GM03348 (cell line): ENCODE measurements around the gene CCSER1.
"Not testable (repeated sequence)": the region's sequence is repeated elsewhere in the genome, so short reads cannot be mapped to it uniquely, and the experiment has no call there.

ENCODE experiments used
- DNase-seq: peaks from one replicate; pipeline ENCODE4 v3.0.0; 2012; ENCODE audit warnings: low spot score

The CCSER1 gene

DNA sequence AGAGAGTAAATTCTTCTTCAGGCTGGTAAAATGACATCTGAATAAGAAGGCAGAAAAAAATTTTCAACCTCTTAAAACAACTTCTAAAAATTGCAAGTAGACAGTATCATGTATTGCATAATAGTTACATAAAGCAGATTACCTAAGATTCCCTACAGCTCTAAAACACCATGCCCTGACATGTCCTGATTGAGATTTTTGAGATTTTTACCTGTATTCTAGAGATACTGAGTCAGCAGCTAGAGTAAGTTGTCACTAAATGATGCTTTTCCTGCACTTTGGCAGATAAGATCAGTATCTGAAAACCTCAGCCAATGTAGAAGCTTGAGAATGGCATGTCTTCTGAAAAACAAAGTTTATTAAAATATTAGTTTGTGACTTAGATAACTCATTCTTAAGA lies 713.6 kb downstream of the CCSER1 start:
- no peak for DNase-seq

DNA sequence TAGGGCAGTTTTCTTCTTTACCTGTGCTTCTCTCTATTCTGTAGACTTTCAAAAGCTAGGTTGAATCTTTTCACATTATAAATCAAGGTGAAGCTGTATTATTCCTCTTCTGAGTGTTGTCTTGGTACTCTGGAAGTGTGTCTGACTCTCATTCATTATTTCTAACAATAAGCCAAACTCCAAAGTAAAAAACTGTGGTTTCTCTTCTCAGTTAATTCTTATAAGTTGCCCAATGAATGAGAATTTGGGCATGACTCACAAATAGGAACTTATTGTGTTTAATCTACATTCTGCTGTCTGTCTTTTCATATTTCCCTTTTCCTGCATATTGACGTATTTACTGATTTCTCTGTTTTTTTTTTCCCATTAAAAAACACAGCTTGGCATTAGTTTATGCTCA lies 714.5 kb downstream of the CCSER1 start:
- no peak for DNase-seq

GRCh38 chr4:90842960-90843359 lies 715.8 kb downstream of the CCSER1 start:
- DNase-seq, result no peak

DNA sequence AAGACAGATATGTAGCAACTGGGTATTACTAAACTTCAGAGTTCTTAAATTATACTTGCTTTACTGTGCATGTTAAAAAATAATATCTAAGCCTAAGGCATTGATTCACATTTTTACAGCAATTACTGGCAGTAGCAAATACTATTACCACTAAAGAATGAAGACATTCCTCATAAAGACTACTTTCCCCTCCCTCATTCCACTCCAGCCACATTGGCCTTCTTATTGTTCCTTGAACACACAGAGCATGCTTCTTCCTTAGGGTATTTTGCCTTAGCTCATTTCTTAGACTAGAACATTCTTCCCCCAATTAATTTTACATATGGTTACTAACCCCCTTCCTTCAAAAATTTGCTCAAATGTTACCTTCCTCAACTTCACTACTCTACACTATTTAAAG lies 717.0 kb downstream of the CCSER1 start:
- no peak for DNase-seq

DNA sequence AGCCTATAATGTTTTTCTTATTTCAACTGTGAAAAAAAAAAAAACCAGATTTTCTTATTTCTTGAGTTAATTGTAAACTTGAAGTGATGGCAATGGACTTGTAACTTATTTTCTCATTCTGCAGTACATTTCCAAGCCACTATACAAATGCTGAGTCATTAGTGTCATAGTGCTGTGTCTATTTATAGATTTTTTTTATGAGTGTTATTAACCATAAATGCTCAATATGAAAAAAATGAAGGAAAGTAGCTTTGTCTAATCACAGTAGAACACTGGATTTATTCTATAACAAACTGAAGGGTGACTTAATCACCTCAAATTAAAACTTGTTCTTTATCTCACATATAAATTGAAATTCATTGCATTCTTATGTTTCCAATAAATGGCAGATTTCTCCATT lies 718.6 kb downstream of the CCSER1 start:
- DNase-seq, result no peak

- DNase-seq, result no peak
These were observed 725.0 kb downstream of the CCSER1 start for GRCh38 chr4:90852237-90852636.

- no peak for DNase-seq
These were observed 727.9 kb downstream of the CCSER1 start for GRCh38 chr4:90855111-90855510.

DNA sequence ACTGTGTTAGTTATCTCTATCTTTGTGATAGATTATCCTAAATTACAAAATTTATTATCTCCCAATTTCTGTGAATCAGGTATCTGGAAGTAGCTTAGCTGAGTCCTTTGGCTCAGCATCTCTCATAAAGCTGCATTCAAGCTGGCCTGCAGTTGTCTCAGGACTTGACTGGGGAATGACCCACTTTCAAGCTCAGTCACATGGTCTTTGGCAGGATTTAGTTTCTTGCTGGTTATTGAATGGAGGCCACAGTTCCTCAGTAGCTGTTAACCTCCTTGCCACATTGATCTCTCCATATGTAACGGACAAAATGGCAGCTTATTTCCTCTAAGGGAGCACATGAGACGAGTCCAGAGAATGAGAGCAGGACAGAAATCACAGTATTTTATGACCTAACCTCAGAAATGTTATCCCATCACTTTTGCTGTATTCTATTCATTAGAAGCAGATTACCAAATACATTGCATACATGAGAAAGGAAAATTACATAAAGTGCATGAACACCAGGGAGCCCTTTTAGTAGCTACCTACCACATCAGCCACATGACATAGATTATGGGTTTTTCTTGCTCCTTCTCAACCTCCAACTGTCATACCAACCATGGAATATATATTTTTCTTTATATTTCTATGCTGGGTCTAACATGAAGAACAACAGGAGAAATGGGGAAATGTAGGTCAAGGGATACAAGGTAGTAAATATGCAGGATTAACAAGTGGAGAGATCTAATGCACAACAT lies 730.1 kb downstream of the CCSER1 start:
- DNase-seq, result no peak

DNA sequence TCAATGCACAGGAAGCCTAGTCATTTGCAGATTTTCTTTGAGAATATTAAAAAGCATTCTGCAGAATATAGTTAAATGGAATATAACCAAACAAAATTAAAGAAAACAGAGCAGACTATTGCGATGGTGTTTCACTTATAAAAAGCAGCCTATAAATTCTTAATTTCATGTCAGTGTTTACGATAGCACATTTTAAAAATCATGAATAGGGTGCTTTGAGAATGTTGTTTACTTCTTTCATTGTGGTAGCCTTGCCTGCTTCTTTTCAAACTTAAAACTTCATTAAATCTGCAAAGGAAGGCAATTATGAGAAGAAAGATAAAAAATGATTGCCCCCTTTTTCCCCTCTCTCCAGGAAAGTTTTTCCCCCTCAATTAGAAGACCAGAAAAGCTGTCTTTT lies 748.6 kb downstream of the CCSER1 start:
- no peak for DNase-seq

DNA sequence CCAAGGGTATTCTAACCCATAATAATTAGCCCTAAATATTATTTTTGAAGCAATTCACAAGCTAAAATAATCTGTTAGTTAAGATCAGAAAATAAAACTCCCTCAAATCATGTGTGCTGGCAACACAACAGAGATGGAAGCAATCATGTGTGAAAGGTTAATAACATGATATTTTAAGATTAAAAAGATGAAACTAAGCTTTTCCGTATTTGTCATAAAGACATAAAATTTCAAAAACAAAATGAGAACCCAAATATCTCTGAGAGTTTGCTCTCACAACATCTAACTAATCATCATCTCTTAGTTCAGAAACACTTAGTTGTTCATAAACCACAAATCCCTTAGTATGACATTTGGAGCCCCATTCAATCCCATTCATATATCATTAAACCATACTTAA lies 749.1 kb downstream of the CCSER1 start:
- DNase-seq, result no peak

DNA sequence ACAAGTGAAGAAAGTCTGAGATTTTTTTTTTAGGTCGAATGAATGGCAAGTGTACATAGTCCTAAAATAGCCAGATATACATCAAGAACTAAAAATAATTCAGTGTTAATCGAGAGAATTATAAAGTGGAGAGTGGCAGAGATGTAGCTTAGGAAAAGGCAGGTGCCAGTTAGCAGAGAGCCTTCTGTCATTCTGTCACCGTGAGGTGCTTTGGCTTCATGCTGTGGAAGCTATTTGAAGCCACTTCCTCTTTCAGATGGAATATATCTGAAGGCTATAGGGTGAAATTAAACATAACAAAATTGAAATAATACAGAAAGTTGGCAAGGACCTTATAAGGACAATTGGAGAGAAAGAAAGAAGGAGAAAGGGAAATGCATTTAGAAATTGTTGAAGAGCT lies 756.3 kb downstream of the CCSER1 start:
- DNase-seq, result no peak

- no peak for DNase-seq
These were observed 761.4 kb downstream of the CCSER1 start for GRCh38 chr4:90888571-90888970.

GRCh38 chr4:90889171-90889570 lies 762.0 kb downstream of the CCSER1 start:
- no peak for DNase-seq

DNA sequence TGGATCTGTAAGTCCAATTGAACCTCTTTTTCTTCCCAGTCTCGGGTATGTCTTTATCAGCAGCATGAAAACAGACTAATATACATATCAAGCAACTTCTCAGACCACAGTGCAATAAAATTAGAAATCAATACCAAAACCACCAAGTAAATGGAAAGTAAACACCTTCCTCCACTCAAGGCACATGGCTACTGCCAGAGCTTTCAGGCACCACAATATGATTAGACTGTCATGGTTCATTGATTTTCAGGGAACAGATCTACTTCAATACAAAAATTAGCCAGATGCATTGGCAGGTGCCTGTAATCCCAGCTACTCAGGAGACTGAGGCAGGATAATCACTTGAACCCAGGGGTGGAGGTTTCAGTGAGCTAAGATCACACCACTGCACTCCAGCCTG lies 776.2 kb downstream of the CCSER1 start:
- DNase-seq, result not testable (repeated sequence)

GRCh38 chr4:90904021-90904420 lies 776.8 kb downstream of the CCSER1 start:
- DNase-seq, result no peak

DNA sequence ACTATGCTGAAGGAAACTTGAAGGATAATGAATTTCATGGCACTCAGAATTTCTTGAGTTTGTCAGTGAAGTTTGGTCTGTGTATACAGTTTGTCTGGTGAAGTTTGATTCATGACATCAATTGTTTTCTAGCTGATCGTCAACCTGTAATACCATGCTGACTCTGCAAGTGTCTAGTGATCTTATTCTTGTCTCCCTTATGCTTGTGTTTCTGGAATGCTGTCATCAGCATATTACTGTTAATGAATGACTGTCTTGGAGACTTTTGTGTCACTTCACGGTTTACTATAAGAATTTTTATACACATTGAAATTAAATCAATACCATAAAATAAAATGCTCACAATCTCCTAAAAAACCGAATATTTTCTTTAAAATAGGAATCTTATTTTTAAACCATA lies 779.0 kb downstream of the CCSER1 start:
- no peak for DNase-seq

DNA sequence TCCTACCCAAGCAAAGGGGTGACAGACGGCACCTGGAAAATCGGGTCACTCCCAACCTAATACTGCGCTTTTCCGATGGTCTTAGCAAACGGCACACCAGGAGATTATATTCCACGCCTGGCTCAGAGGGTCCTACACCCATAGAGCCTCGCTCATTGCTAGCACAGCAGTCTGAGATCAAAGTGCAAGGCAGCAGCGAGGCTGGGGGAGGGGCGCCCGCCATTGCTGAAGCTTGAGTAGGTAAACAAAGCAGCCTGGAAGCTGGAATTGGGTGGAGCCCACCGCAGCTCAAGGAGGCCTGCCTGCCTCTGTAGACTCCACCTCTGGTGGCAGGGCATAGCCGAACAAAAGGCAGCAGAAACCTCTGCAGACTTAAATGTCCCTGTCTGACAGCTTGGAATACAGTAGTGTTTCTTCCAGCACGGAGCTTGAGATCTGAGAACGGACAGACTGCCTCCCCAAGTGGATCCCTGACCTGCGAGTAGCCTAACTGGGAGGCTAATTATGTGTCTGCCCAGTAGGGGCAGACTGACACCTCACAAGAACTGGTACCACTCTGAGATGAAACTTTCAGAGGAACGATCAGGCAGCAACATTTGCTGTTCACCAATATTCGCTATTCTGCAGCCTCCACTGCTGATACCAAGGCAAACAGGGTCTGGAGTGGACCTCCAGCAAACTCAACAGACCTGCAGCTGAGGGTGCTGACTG lies 784.7 kb downstream of the CCSER1 start:
- DNase-seq, result not testable (repeated sequence)

- no peak for DNase-seq
These were observed 795.0 kb downstream of the CCSER1 start for GRCh38 chr4:90922174-90922573.

GRCh38 chr4:90926957-90927356 lies 799.8 kb downstream of the CCSER1 start:
- no peak for DNase-seq

DNA sequence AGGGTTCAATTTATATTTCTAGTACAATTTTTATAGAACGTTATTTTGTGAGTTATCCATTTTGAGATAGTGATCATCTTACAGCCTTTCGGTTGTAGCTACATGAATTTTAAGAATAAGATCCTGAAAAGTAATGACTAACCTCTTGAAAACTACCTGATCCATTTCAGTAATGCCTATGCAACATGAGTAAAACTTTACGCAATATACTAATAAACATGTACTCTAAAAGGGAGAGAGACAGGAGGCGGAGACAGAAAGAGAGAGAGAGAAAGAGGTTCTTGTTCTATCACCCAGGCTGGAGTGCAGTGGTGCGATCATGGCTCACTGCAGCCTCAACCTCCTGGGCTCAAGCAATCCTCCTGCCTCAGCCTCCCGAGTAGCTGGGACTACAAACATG lies 816.1 kb downstream of the CCSER1 start:
- DNase-seq, result no peak

DNA sequence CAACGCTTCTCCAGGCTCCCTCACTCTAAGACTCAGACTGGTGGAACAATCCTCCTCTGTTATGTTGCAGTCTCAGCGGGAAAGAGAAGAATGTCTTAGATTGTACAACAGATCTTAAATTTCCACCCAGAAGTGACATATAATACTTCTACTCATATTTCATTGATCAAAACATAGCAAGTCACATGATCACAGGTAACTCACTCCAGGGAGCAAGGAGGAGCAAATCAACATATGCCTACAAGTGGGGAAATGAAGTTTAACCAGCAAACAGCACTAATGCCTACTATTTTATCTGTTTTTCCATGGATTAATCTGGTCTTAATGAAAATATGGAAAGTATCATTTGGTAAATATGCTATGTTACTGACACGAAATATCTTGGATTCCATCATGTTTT lies 819.8 kb downstream of the CCSER1 start:
- DNase-seq, result no peak

- DNase-seq, result no peak
These were observed 823.2 kb downstream of the CCSER1 start for GRCh38 chr4:90950385-90950841.

GRCh38 chr4:90951037-90951436 lies 823.8 kb downstream of the CCSER1 start:
- no peak for DNase-seq
